IMR-90 (cell line): ENCODE measurements around the gene PRDX5. TPM values are rescaled to one million over a fixed set of nuclear protein-coding genes. Genes with fewer than 3 reads are reported as not detected.

ENCODE experiments used
- ATAC-seq: fragments of 200-7000 bp; cut with Tn5 transposase; 2 replicates; pipeline ENCODE4 v1.9.1; 2020; ENCODE audit warnings: low read depth, mild to moderate bottlenecking, moderate library complexity
- BruUV-seq: library from RNA; stranded (reverse); fragments of 400-500 nt; replicated peaks from 2 replicates; lab custom pipeline; 2021; lab: Mats Ljungman, UMichigan
- CTCF ChIA-PET: fragments of 300-600 bp; formaldehyde crosslinking; extraction: SDS; loops from one replicate; lab custom pipeline; 2021; ENCODE audit warnings: antibody characterized with exemption; lab: Yijun Ruan, JAX
- POLR2A ChIA-PET: fragments of 300-600 bp; sonication (Branson Sonifier 250); formaldehyde crosslinking; loops from one replicate; lab custom pipeline; 2022; ENCODE audit warnings: antibody characterized with exemption; ENCODE audit not compliant: unreplicated experiment; lab: Charles Lee
- DNase-seq: peaks from one replicate; pipeline ENCODE4 v3.0.0; 2013
- H2AFZ ChIP-seq: replicated peaks from 2 replicates; pipeline ENCODE3; 2013; ENCODE audit warnings: low read length, mild to moderate bottlenecking; ENCODE audit not compliant: poor library complexity
- H2AK5ac ChIP-seq: 2 replicates; pipeline ENCODE4 v1.6.1; 2013; ENCODE audit warnings: low read depth, low read length, inconsistent platforms
- H2AK9ac ChIP-seq: replicated peaks from 2 replicates; pipeline ENCODE3; 2013; ENCODE audit warnings: mild to moderate bottlenecking, low read depth, low read length, moderate library complexity; ENCODE audit not compliant: poor library complexity
- H2BK120ac ChIP-seq: 2 replicates; pipeline ENCODE4 v1.6.1; 2013; ENCODE audit warnings: low read depth, low read length, inconsistent platforms
- H2BK15ac ChIP-seq: 3 replicates; pipeline ENCODE4 v1.6.1; 2013; ENCODE audit warnings: low read depth, low read length, inconsistent platforms
- H2BK20ac ChIP-seq: 2 replicates; pipeline ENCODE4 v1.6.1; 2013; ENCODE audit warnings: low read depth, mild to moderate bottlenecking, inconsistent platforms, low read length, moderate library complexity
- H2BK5ac ChIP-seq: 2 replicates; pipeline ENCODE4 v1.6.1; 2013; ENCODE audit warnings: mild to moderate bottlenecking, low read depth, low read length, inconsistent platforms; ENCODE audit not compliant: poor library complexity, severe bottlenecking
- H3K14ac ChIP-seq: replicated peaks from 2 replicates; pipeline ENCODE4 v1.6.1; 2013; ENCODE audit warnings: low read depth, low read length, inconsistent platforms
- H3K18ac ChIP-seq: 2 replicates; pipeline ENCODE4 v1.6.1; 2013; ENCODE audit warnings: low read depth, low read length, control low read depth
- H3K23ac ChIP-seq: 2 replicates; pipeline ENCODE4 v1.6.1; 2013; ENCODE audit warnings: low read depth, low read length, inconsistent platforms
- H3K27ac ChIP-seq: 2 replicates; pipeline ENCODE4 v1.5.1; 2013; ENCODE audit warnings: mild to moderate bottlenecking, control low read depth, low read length; ENCODE audit not compliant: insufficient read depth
- H3K27me3 ChIP-seq: 2 replicates; pipeline ENCODE4 v1.6.1; 2013; ENCODE audit warnings: low read length; ENCODE audit not compliant: control insufficient read depth, insufficient read depth
- H3K36me3 ChIP-seq: 2 replicates; pipeline ENCODE4 v1.6.1; 2013; ENCODE audit warnings: low read length, mixed read lengths; ENCODE audit not compliant: control insufficient read depth, insufficient read depth
- H3K4ac ChIP-seq: 2 replicates; pipeline ENCODE4 v1.6.1; 2013; ENCODE audit warnings: low read depth, low read length, inconsistent platforms
- H3K4me1 ChIP-seq: 2 replicates; pipeline ENCODE4 v1.6.1; 2013; ENCODE audit warnings: low read length, mixed read lengths; ENCODE audit not compliant: control insufficient read depth, insufficient read depth
- H3K4me2 ChIP-seq: 2 replicates; pipeline ENCODE4 v1.6.1; 2013; ENCODE audit warnings: low read depth, mild to moderate bottlenecking, control low read depth, low read length, moderate library complexity
- H3K4me3 ChIP-seq: 2 replicates; pipeline ENCODE4 v1.5.1; 2013; ENCODE audit warnings: low read depth, mild to moderate bottlenecking, control low read depth, low read length, moderate library complexity; ENCODE audit not compliant: insufficient read depth
- H3K56ac ChIP-seq: 2 replicates; pipeline ENCODE4 v1.6.1; 2013; ENCODE audit warnings: low read length, inconsistent platforms; ENCODE audit not compliant: insufficient read depth; ENCODE audit errors: extremely low read depth
- H3K79me1 ChIP-seq, 2 experiments: 2 replicates each; pipeline ENCODE4 v1.6.1; 2013; ENCODE audit warnings: low read length in 2 of 2, inconsistent platforms in 1 of 2, low read depth in 1 of 2
- H3K9ac ChIP-seq: 2 replicates; pipeline ENCODE4 v1.6.1; 2013; ENCODE audit warnings: low read depth, low read length, control low read depth
- H3K9me1 ChIP-seq: 2 replicates; pipeline ENCODE4 v1.6.1; 2013; ENCODE audit warnings: low read length, inconsistent platforms; ENCODE audit not compliant: insufficient read depth
- H3K9me3 ChIP-seq: 2 replicates; pipeline ENCODE4 v1.6.1; 2013; ENCODE audit warnings: low read length; ENCODE audit not compliant: control insufficient read depth, insufficient read depth
- H4K20me1 ChIP-seq: 2 replicates; pipeline ENCODE4 v1.6.1; 2013; ENCODE audit warnings: low read length, inconsistent platforms; ENCODE audit not compliant: insufficient read depth
- H4K5ac ChIP-seq: 2 replicates; pipeline ENCODE4 v1.6.1; 2013; ENCODE audit warnings: mild to moderate bottlenecking, low read depth, low read length, control low read depth
- H4K8ac ChIP-seq, 2 experiments: 2 replicates each; pipeline ENCODE4 v1.6.1; 2013; ENCODE audit warnings: low read depth in 2 of 2, low read length in 2 of 2, control low read depth in 1 of 2, inconsistent platforms in 1 of 2
- H4K91ac ChIP-seq: 2 replicates; pipeline ENCODE4 v1.6.1; 2013; ENCODE audit warnings: low read depth, low read length, inconsistent platforms; ENCODE audit not compliant: insufficient read depth
- CHD1 ChIP-seq: IDR thresholded peaks from 2 replicates; pipeline ENCODE4 v1.6.1; 2012; ENCODE audit warnings: low read depth, low read length, improper control_type of control experiment
- MAFK ChIP-seq: IDR thresholded peaks from 2 replicates; pipeline ENCODE4 v1.6.1; 2012; ENCODE audit warnings: low read depth, low read length, improper control_type of control experiment
- MAZ ChIP-seq: IDR thresholded peaks from 2 replicates; pipeline ENCODE4 v1.6.1; 2012; ENCODE audit warnings: low read depth, mild to moderate bottlenecking, low read length, improper control_type of control experiment, moderate library complexity, borderline replicate concordance
- MXI1 ChIP-seq: IDR thresholded peaks from 2 replicates; pipeline ENCODE4 v1.6.1; 2012; ENCODE audit warnings: low read depth, mild to moderate bottlenecking, low read length, moderate library complexity, borderline replicate concordance
- RCOR1 ChIP-seq: IDR thresholded peaks from 2 replicates; pipeline ENCODE4 v1.6.1; 2012; ENCODE audit warnings: mild to moderate bottlenecking, low read length, improper control_type of control experiment; ENCODE audit not compliant: insufficient replicate concordance
- SMC3 ChIP-seq: fragments of 150-350 bp; IDR thresholded peaks from 2 replicates; pipeline ENCODE4 v1.6.1; 2016; ENCODE audit warnings: low read depth, mild to moderate bottlenecking, antibody characterized with exemption, low read length, moderate library complexity
- WGBS, 2 experiments: methylation state at CpG; one replicate each; pipeline versions ENCODE4 v1.1.5 to v1.1.7; 2013; ENCODE audit warnings: missing lambda C conversion rate in 2 of 2; ENCODE audit not compliant: insufficient read length in 1 of 2; ENCODE audit errors: extremely low coverage in 2 of 2; 5-methylcytosine and 5-hydroxymethylcytosine counted together
- dilution Hi-C: fragments of 300-500 bp; cut with HindIII; formaldehyde crosslinking; loops from one replicate; pipeline ENCODE4 v1.14.3; 2018; ENCODE audit warnings: low sequenced_read_pairs; ENCODE audit not compliant: unreplicated experiment
- in situ Hi-C: fragments of 300-500 bp; cut with MboI; formaldehyde crosslinking; loops from 3 replicates; pipeline ENCODE4 v1.14.3; 2019; ENCODE audit warnings: low sequenced_read_pairs, inconsistent platforms, mixed read lengths
- intact Hi-C: fragments of 100-400 bp; cut with micrococcal nuclease; formaldehyde crosslinking; loops from 2 replicates; pipeline ENCODE4 v1.10.0; 2022
- polyA plus RNA-seq, 3 experiments: library from polyadenylated mRNA; depleted of rRNA; stranded (reverse); fragments of >200 nt; gene quantifications; 2 replicates each; pipeline ENCODE4 v1.2.3, GENCODE V29; 2012; ENCODE audit warnings: low replicate concordance in 1 of 3
- total RNA-seq: library from RNA; depleted of rRNA; stranded (reverse); fragments of >200 nt; gene quantifications from 2 replicates; pipeline ENCODE4 v1.2.3, GENCODE V29; 2012
- TF ChIP-seq, protein P1 (sequence below): fragments of 150-350 bp; IDR thresholded peaks from 2 replicates; pipeline ENCODE4 v1.6.1; 2016; ENCODE audit warnings: low read depth, mild to moderate bottlenecking, low read length, moderate library complexity, borderline replicate concordance
- TF ChIP-seq, protein P2 (sequence below): conservative IDR thresholded peaks from 2 replicates; pipeline ENCODE4 v1.5.1; 2012; ENCODE audit warnings: mild to moderate bottlenecking, low read depth, low read length, improper control_type of control experiment

PRDX5 gene
- total and polyA plus RNA-seq, 2 of the 4 experiments (the other 2 are of a cell fraction): 120 to 292 TPM

DNA sequence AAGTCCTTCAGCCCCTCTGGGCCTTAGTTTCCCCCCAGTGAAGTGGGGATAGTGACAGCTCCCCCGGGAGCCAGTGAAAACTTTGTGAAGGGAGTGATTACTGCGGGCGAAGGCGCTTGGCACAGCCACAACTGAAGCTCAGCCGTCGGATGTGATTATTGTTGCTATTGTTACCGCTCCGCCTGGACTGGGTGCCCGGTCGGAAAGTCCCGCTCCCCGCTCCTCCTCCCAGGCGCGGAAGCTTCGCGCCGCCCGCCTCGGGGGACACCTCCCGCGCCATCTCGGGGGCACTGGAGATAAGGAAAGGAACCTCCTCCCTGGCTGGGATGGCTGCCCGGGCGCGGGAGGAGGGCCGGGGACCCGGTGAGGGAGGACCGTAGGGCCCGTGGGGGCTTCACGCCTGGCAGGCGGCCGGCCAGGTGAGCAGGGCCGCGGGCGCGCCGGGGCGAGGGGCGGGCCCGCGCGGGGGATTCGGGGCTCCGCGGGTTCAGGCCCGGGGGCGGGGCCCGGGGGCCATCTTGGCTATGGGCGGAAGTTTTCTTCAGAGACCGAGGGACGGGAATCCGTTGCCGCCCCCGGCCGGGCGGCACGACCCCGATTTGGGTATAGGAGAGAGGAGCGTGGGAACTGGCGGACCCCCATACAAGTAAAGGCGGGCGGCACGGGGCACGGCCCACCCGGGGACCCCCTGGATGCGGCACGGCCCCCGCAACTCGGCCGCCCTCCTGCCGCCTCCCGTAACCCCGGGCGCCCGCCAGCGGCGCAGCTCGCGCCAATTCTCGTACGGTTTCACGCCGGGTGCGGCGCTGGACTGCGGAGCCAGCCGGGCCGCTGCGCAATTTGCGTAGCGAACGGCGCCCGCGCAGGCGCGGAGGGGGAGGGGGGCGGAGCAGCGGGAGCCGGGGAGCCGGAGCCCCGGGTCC is 32.7 kb upstream of the PRDX5 start, which contains the start of gene GPR137:
Gene GPR137 (plus strand): TSS at position 887 of the 923 bp plus-strand sequence. CDS start 677 bp downstream, outside the sequence.
- no peak for TF ChIP-seq RCOR1
- TF ChIP-seq MAZ: peak; percentile 18; the same call in 1 of the 2 replicates
- TF ChIP-seq, protein P1, sequence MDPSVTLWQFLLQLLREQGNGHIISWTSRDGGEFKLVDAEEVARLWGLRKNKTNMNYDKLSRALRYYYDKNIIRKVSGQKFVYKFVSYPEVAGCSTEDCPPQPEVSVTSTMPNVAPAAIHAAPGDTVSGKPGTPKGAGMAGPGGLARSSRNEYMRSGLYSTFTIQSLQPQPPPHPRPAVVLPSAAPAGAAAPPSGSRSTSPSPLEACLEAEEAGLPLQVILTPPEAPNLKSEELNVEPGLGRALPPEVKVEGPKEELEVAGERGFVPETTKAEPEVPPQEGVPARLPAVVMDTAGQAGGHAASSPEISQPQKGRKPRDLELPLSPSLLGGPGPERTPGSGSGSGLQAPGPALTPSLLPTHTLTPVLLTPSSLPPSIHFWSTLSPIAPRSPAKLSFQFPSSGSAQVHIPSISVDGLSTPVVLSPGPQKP: no peak
- TF ChIP-seq, protein P2, sequence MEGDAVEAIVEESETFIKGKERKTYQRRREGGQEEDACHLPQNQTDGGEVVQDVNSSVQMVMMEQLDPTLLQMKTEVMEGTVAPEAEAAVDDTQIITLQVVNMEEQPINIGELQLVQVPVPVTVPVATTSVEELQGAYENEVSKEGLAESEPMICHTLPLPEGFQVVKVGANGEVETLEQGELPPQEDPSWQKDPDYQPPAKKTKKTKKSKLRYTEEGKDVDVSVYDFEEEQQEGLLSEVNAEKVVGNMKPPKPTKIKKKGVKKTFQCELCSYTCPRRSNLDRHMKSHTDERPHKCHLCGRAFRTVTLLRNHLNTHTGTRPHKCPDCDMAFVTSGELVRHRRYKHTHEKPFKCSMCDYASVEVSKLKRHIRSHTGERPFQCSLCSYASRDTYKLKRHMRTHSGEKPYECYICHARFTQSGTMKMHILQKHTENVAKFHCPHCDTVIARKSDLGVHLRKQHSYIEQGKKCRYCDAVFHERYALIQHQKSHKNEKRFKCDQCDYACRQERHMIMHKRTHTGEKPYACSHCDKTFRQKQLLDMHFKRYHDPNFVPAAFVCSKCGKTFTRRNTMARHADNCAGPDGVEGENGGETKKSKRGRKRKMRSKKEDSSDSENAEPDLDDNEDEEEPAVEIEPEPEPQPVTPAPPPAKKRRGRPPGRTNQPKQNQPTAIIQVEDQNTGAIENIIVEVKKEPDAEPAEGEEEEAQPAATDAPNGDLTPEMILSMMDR: no peak
- no peak for TF ChIP-seq MAFK
- TF ChIP-seq CHD1: no peak
- TF ChIP-seq SMC3: no peak
- TF ChIP-seq MXI1: 0 out of 2 replicates have a peak, but pooled peaks have one; percentile 16
- no peak within 1 kb of the TSS for H2BK20ac ChIP-seq
- in situ Hi-C loops (no loop called here), intact Hi-C loops (loop anchor here (1.0 kb wide), 1 partner anchor 33 kb away; no protein-coding TSS in a partner anchor), dilution Hi-C loops (no loop called here)
- H3K9me3 ChIP-seq: no peaks in the 10 kb centered on the region
- peak within 1 kb of the TSS; percentile 56 for H4K5ac ChIP-seq
- H2AK9ac ChIP-seq: peak within 1 kb of the TSS; percentile 99
- peak within 1 kb of the TSS; percentile 55 for H4K91ac ChIP-seq
- H3K79me1 ChIP-seq: peaks cover 15 to 39% of the 10 kb centered on the region in 2 experiments
- ATAC-seq (peak; percentile 73), DNase-seq (peak; percentile 56)
- peak within 1 kb of the TSS; percentile 91 to 92; a peak in 3 of 4 replicates for H4K8ac ChIP-seq
- peaks cover 2% of the 10 kb centered on the region; the same call in 1 of the 2 replicates for H3K27me3 ChIP-seq
- peak within 1 kb of the TSS; percentile 86 for H3K27ac ChIP-seq
- peak within 1 kb of the TSS; percentile 17; the same call in 1 of the 2 replicates for H3K18ac ChIP-seq
- peak within 1 kb of the TSS; percentile 95 for H2AK5ac ChIP-seq
- no peak within 1 kb of the TSS for H2BK15ac ChIP-seq
- H3K4ac ChIP-seq: peak within 1 kb of the TSS; percentile 81
- peak within 1 kb of the TSS; percentile 75 for H3K9ac ChIP-seq
- peak within 1 kb of the TSS; percentile 71 for H3K4me3 ChIP-seq
- H3K14ac ChIP-seq: peak within 1 kb of the TSS; percentile 86
- CTCF ChIA-PET: interaction anchor here (1.6 kb wide), 1 partner anchor 20 kb away, joined by 4 read pairs; the partner anchor contains the start of gene ESRRA
- 0% methylated on average over 37 of the region's 102 CpGs; no CpG with 5 or more reads in 1 of the 2 experiments for WGBS, 2 experiments
- peak within 1 kb of the TSS; percentile 93 for H2AFZ ChIP-seq
- POLR2A ChIA-PET: no interaction called here
- H3K36me3 ChIP-seq: peaks cover 6% of the 10 kb centered on the region; the same call in 1 of the 2 replicates
- H2BK120ac ChIP-seq: no peak within 1 kb of the TSS
- H3K4me1 ChIP-seq: peaks cover 8% of the 10 kb centered on the region
- no peaks in the 10 kb centered on the region for H4K20me1 ChIP-seq
- peak within 1 kb of the TSS; percentile 95 for H3K4me2 ChIP-seq
- peaks cover 5% of the 10 kb centered on the region; the same call in 1 of the 2 replicates for H3K9me1 ChIP-seq
- H2BK5ac ChIP-seq: peak within 1 kb of the TSS; percentile 60
- H3K23ac ChIP-seq: peak within 1 kb of the TSS; percentile 87; the same call in 1 of the 2 replicates
- H3K56ac ChIP-seq: peak within 1 kb of the TSS; percentile 55
- no TSS peak for BruUV-seq
